HepG2 (cell line): ENCODE data around the gene RXFP1. TPM values are rescaled to one million over a fixed set of nuclear protein-coding genes. Genes with fewer than 3 reads are reported as not detected.

ENCODE experiments used
- ATAC-seq: fragments of 200-7000 bp; cut with Tn5 transposase; 3 replicates; pipeline ENCODE4 v1.9.1; 2020; ENCODE audit warnings: mild to moderate bottlenecking, moderate library complexity
- BruUV-seq: library from RNA; stranded (reverse); fragments of 400-500 nt; replicated peaks from 2 replicates; lab custom pipeline; 2021; lab: Mats Ljungman, UMichigan
- CTCF ChIA-PET: fragments of 300-600 bp; formaldehyde crosslinking; extraction: SDS; loops from one replicate; lab custom pipeline; 2021; ENCODE audit warnings: low total read pairs, inconsistent platforms, low intra/inter-chr PET ratio; lab: Yijun Ruan, JAX
- POLR2A ChIA-PET: fragments of 350-600 bp; sonication (Branson Sonifier 250); formaldehyde crosslinking; loops from one replicate; lab custom pipeline; 2020; ENCODE audit warnings: antibody characterized with exemption, inconsistent platforms; lab: Yijun Ruan, JAX
- DNase-seq: peaks from one replicate; pipeline ENCODE4 v3.0.0-alpha.2; 2015; ENCODE audit warnings: low spot score
- FAIRE-seq: peaks from 3 replicates; lab custom pipeline; 2011; peaks lifted over from hg19 to GRCh38; lab: Jason Lieb, UNC
- H2AFZ ChIP-seq: one replicate; pipeline ENCODE4 v1.6.1; 2011; ENCODE audit warnings: low read length, inconsistent platforms
- H3K27ac ChIP-seq: fragments of 300-600 bp; 3 replicates; pipeline ENCODE4 v1.8.0; 2011; ENCODE audit warnings: mixed run types, mild to moderate bottlenecking, mixed read lengths, low read length, inconsistent platforms; ENCODE audit not compliant: insufficient read depth; ENCODE audit errors: extremely low read length
- H3K27me3 ChIP-seq, 2 experiments: fragments of 200-600 bp in 1 of 2; 2 replicates in 1 of 2; 3 replicates in 1 of 2; pipeline versions ENCODE4 v1.6.0 to v1.8.0; 2011; ENCODE audit warnings: low read length in 2 of 2, mild to moderate bottlenecking in 2 of 2, moderate library complexity in 2 of 2, inconsistent platforms in 1 of 2; ENCODE audit not compliant: insufficient read depth in 2 of 2, control insufficient read depth in 1 of 2
- H3K36me3 ChIP-seq, 2 experiments: fragments of 200-600 bp in 1 of 2; replicated peaks in 1 of 2; 2 replicates in 1 of 2; 3 replicates in 1 of 2; pipeline versions ENCODE4 v1.5.1 to v1.8.0; 2011; ENCODE audit warnings: low read length in 2 of 2, inconsistent platforms in 1 of 2; ENCODE audit not compliant: insufficient read depth in 2 of 2, control insufficient read depth in 1 of 2
- H3K4me1 ChIP-seq: 2 replicates; pipeline ENCODE4 v1.5.1; 2012; ENCODE audit warnings: low read length, inconsistent platforms; ENCODE audit not compliant: insufficient read depth
- H3K4me2 ChIP-seq: 2 replicates; pipeline ENCODE4 v1.6.0; 2011; ENCODE audit warnings: low read depth, low read length, inconsistent platforms
- H3K4me3 ChIP-seq, 3 experiments: fragments of 200-600 bp in 1 of 3; sonication (generic), shearing (Covaris generic) in 1 of 3; replicated peaks in 1 of 3; 2 replicates each; pipeline ENCODE4 v1.5.1; 2011 to 2016; ENCODE audit warnings: low read length in 3 of 3, inconsistent platforms in 2 of 3, low read depth in 2 of 3, mild to moderate bottlenecking in 2 of 3, control low read depth in 1 of 3, mixed read lengths in 1 of 3; ENCODE audit not compliant: insufficient read depth in 1 of 3
- H3K79me2 ChIP-seq: one replicate; pipeline ENCODE4 v1.6.1; 2011; ENCODE audit warnings: low read length, inconsistent platforms; ENCODE audit not compliant: insufficient read depth
- H3K9ac ChIP-seq: 2 replicates; pipeline ENCODE4 v1.6.0; 2011; ENCODE audit warnings: mild to moderate bottlenecking, low read depth, low read length, inconsistent platforms; ENCODE audit not compliant: insufficient read depth
- H3K9me3 ChIP-seq: 2 replicates; pipeline ENCODE4 v1.5.1; 2012; ENCODE audit warnings: mild to moderate bottlenecking, low read length
- H4K20me1 ChIP-seq: 2 replicates; pipeline ENCODE4 v1.6.0; 2011; ENCODE audit warnings: inconsistent platforms, mild to moderate bottlenecking, low read length, moderate library complexity; ENCODE audit not compliant: insufficient read depth
- ARNTL ChIP-seq: sonication (generic); formaldehyde crosslinking; IDR thresholded peaks from 2 replicates; pipeline ENCODE4 v1.4.0; 2020; ENCODE audit warnings: mild to moderate bottlenecking, missing genetic modification reagents
- ERF ChIP-seq: IDR thresholded peaks from 2 replicates; pipeline ENCODE4 v1.6.1; 2018; ENCODE audit warnings: missing biosample characterization, missing genetic modification reagents
- JUND ChIP-seq: sonication (generic); formaldehyde crosslinking; IDR thresholded peaks from 2 replicates; pipeline ENCODE4 v1.8.0; 2022; ENCODE audit warnings: mild to moderate bottlenecking, missing genetic modification reagents
- KMT2A ChIP-seq: sonication (generic); formaldehyde crosslinking; IDR thresholded peaks from 2 replicates; pipeline ENCODE4 v1.4.0; 2020; ENCODE audit warnings: missing genetic modification reagents
- MIER3 ChIP-seq: IDR thresholded peaks from 2 replicates; pipeline ENCODE4 v1.6.1; 2016; ENCODE audit warnings: missing compliant biosample characterization, borderline replicate concordance
- MYC ChIP-seq: sonication (generic); formaldehyde crosslinking; IDR thresholded peaks from 2 replicates; pipeline ENCODE4 v1.9.0; 2021; ENCODE audit warnings: missing genetic modification reagents, borderline replicate concordance
- NR1H2 ChIP-seq: sonication (generic); formaldehyde crosslinking; IDR thresholded peaks from 2 replicates; pipeline ENCODE4 v1.8.1; 2022; ENCODE audit warnings: low read depth, missing genetic modification reagents, borderline replicate concordance
- PHF5A ChIP-seq: IDR thresholded peaks from one replicate; pipeline ENCODE4 v1.6.1; 2018; ENCODE audit warnings: low read depth, missing genetic modification reagents; ENCODE audit not compliant: unreplicated experiment
- SAFB2 ChIP-seq: sonication (generic); formaldehyde crosslinking; IDR thresholded peaks from 2 replicates; pipeline ENCODE4 v1.5.1; 2020; ENCODE audit warnings: missing genetic modification reagents, low read depth, mild to moderate bottlenecking, borderline replicate concordance
- SMAD3 ChIP-seq: sonication (generic); formaldehyde crosslinking; IDR thresholded peaks from 2 replicates; pipeline ENCODE4 v1.4.0; 2020; ENCODE audit warnings: missing genetic modification reagents
- SP4 ChIP-seq: sonication (generic); formaldehyde crosslinking; IDR thresholded peaks from 2 replicates; pipeline ENCODE4 v1.8.1; 2023; ENCODE audit warnings: mild to moderate bottlenecking, missing genetic modification reagents
- TERF1 ChIP-seq: sonication (generic); formaldehyde crosslinking; IDR thresholded peaks from 2 replicates; pipeline ENCODE4 v1.8.0; 2022; ENCODE audit warnings: mild to moderate bottlenecking, missing genetic modification reagents, moderate library complexity
- TRIM24 ChIP-seq: sonication (generic); formaldehyde crosslinking; IDR thresholded peaks from 2 replicates; pipeline ENCODE4 v1.8.0; 2022; ENCODE audit warnings: mild to moderate bottlenecking, missing genetic modification reagents
- U2AF2 ChIP-seq: fragments of 200-400 bp; formaldehyde crosslinking; IDR thresholded peaks from 2 replicates; pipeline ENCODE4 v1.6.1; 2017; ENCODE audit warnings: low read depth, mild to moderate bottlenecking, low read length
- ZNF10 ChIP-seq: sonication (generic); formaldehyde crosslinking; IDR thresholded peaks from 2 replicates; pipeline ENCODE4 v1.4.0; 2020; ENCODE audit warnings: mild to moderate bottlenecking, low read depth, missing genetic modification reagents, borderline replicate concordance
- ZNF124 ChIP-seq: sonication (generic); formaldehyde crosslinking; IDR thresholded peaks from 2 replicates; pipeline ENCODE4 v1.4.0; 2020; ENCODE audit warnings: missing genetic modification reagents
- ZNF160 ChIP-seq: sonication (generic); formaldehyde crosslinking; IDR thresholded peaks from 2 replicates; pipeline ENCODE4 v1.8.0; 2022; ENCODE audit warnings: mild to moderate bottlenecking, inconsistent platforms, missing genetic modification reagents
- ZNF205 ChIP-seq: IDR thresholded peaks from 2 replicates; pipeline ENCODE4 v1.6.1; 2018; ENCODE audit warnings: missing biosample characterization, missing genetic modification reagents
- ZNF335 ChIP-seq: sonication (generic); formaldehyde crosslinking; IDR thresholded peaks from 2 replicates; pipeline ENCODE4 v1.4.0; 2020; ENCODE audit warnings: missing genetic modification reagents
- ZNF569 ChIP-seq: sonication (generic); formaldehyde crosslinking; IDR thresholded peaks from 2 replicates; pipeline ENCODE4 v1.5.0; 2020; ENCODE audit warnings: mild to moderate bottlenecking, missing genetic modification reagents, moderate library complexity, borderline replicate concordance
- in situ Hi-C: cut with HindIII; loops from 2 replicates; pipeline ENCODE4 v1.10.0; 2017; ENCODE audit warnings: low pct_unique_long_range_greater_than_20kb; ENCODE audit not compliant: extremely low pct_ligation_motif_present
- intact Hi-C: fragments of 100-400 bp; cut with micrococcal nuclease; formaldehyde crosslinking; loops from one replicate; pipeline ENCODE4 v1.10.0; 2022; ENCODE audit not compliant: unreplicated experiment
- polyA plus RNA-seq, 8 experiments: library from polyadenylated mRNA; depleted of rRNA in 3 of 8; stranded (reverse) in 7 of 8; unstranded in 1 of 8; fragments of >200 nt; fragmentation: Illumina TruSeq in 4 of 8; extraction: Trizol in 4 of 8; gene quantifications; 2 replicates each; pipeline versions ENCODE4 v1.2.1 to v1.2.3, GENCODE V29; 2011 to 2016; ENCODE audit warnings: low read depth in 4 of 8, missing spikeins in 1 of 8, mixed read lengths in 1 of 8; ENCODE audit not compliant: insufficient read depth in 1 of 8
- total RNA-seq, 5 experiments: library from RNA; depleted of rRNA; stranded (reverse); fragments of >200 nt; fragmentation: Illumina TruSeq; extraction: Trizol; gene quantifications; 2 replicates each; pipeline ENCODE4 v1.2.3, GENCODE V29; 2016; ENCODE audit warnings: low read depth in 1 of 5
- TF ChIP-seq, protein P1 (sequence below): sonication (generic); formaldehyde crosslinking; IDR thresholded peaks from 2 replicates; pipeline ENCODE4 v1.4.0; 2020; ENCODE audit warnings: low read depth, mild to moderate bottlenecking, missing genetic modification reagents

Gene RXFP1
- total and polyA plus RNA-seq, 2 of the 13 experiments (the other 11 are each of a cell fraction or from before 2014, with no cell fraction given), result not detected

DNA sequence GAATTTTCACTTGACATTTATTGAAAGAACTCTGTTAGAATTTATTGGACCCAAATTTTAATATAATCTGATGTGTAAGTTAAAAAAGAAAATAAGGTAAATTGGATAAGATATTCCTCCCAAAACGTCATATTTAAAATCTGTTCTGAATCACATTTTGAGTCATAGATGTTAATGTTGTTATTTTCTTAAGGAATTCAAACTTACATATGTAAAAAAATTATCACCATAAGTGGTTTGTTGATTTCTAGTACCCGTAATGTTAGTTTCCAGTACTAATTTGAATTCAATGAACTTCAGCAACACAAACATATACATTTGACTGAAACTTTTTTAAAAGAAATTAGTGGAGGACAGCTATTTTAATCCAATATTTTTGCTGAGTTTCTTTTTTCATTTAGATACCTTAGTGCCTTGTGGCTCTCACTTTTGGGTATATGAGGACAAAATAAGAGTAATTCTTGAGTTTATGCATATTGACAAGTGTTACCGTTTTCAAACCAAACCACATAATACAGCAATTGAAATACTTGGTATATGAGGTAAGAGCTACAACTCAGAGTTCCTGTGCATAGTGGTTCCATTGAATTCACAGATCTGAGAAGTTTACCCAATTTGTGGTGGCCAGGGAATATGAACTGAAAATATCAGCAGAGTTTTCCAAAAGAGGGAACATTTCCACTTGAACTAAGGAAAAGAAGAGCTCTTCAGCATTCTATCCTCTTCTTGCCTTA, 78.2 kb downstream of the RXFP1 start (continued):
- TF ChIP-seq SAFB2 (CRISPR knock-in tag) (no peak), TERF1 (CRISPR knock-in tag) (no peak)

DNA sequence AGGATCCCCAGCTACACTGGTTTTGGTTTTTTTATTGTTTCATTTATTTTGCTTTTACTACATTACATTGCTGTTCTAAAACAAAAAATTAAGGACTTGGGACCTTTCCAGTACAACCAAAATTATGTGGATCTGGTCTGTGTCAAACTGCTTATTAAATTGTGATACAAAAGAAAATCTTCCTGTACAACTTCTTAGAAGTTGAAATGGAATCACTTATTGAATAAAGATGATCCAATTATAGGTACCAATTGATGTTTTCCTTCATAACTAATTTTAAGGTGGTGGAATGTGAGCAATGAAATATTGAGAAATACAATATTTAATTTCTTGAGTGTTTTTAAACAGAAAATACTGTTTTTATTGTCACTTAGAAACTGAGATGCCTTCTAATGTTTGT, 82.7 kb downstream of the RXFP1 start:
- H3K27me3 ChIP-seq, result no peaks in the 10 kb centered on the region
- TF ChIP-seq KMT2A (CRISPR knock-in tag) (no peak), SP4 (no peak), MYC (no peak), ZNF335 (CRISPR knock-in tag) (no peak), ARNTL (CRISPR knock-in tag) (no peak), JUND (CRISPR knock-in tag) (no peak), ERF (no peak), ZNF160 (no peak), ZNF569 (CRISPR knock-in tag) (no peak), SMAD3 (no peak), TRIM24 (CRISPR knock-in tag) (no peak), U2AF2 (no peak), NR1H2 (CRISPR knock-in tag) (no peak), ZNF124 (CRISPR knock-in tag) (no peak), MIER3 (CRISPR knock-in tag) (no peak), ZNF10 (no peak), ZNF205 (CRISPR knock-in tag) (no peak), PHF5A (no peak)
- TF ChIP-seq, protein P1, sequence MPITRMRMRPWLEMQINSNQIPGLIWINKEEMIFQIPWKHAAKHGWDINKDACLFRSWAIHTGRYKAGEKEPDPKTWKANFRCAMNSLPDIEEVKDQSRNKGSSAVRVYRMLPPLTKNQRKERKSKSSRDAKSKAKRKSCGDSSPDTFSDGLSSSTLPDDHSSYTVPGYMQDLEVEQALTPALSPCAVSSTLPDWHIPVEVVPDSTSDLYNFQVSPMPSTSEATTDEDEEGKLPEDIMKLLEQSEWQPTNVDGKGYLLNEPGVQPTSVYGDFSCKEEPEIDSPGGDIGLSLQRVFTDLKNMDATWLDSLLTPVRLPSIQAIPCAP, result no peak
- TF ChIP-seq, all 625 proteins: peak for 0
- Histone ChIP-seq H3K36me3 (no peaks in the 10 kb centered on the region), H2AFZ (no peak overlapping the region), H3K9ac (no peak overlapping the region), H3K79me2 (no peaks in the 10 kb centered on the region), H3K4me2 (no peak overlapping the region), H3K27ac (no peak overlapping the region), H4K20me1 (no peaks in the 10 kb centered on the region), H3K4me1 (no peaks in the 10 kb centered on the region), H3K4me3 (no peak overlapping the region), H3K9me3 (no peaks in the 10 kb centered on the region)
- DNase-seq (no peak), FAIRE-seq (no peak), ATAC-seq (no peak)
- ChIA-PET CTCF (no interaction called here), POLR2A (no interaction called here)
- intact Hi-C loops (no loop called here), in situ Hi-C loops (loop anchor here (25.0 kb wide), 1 partner anchor 617 kb away; no protein-coding TSS in a partner anchor)
- BruUV-seq, result no TSS peak
